HG03060 (cell line): Measurements from ENCODE around the gene EIPR1.

Experiments
- ATAC-seq: cut with Tn5 transposase; IDR thresholded peaks from one replicate; pipeline ENCODE4 v1.9.1; 2021; ENCODE audit warnings: low read depth, moderate number of reproducible peaks; ENCODE audit not compliant: unreplicated experiment

The EIPR1 gene

DNA sequence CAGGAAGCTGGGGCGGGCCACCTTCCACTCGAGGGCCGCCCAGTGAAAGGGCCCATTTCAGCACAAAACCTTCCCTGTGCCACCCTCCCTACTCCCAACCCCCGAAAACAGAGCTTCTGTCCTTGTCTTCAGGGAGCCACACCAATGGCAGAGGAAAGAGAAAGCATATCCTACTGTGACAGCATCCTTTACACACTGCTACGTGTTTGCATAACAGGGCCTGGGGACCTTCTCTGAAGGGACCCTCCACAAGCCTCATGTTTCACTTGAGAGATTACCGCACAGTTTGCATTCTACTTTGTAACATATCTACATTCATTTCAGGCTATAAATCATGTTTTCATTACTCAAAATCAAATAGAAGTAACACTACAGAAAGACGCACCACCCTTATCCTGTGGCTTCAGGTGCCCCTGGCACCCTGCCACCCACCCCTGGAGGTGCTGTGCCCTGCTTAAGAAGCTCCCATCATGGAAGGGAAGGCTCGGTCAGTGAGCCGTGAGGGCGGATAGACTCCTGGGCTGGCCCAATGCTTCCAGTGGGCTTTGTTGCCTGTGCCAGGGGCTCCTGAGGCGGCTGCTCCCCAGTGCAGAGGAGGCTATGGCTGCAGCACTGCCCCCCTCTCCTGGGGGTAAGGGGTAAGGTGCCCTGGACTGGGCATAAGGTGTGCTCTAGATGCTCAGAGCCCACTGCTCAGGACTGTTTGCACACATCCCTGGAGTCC lies 52.0 kb downstream of the EIPR1 start:
- no peak for ATAC-seq

DNA sequence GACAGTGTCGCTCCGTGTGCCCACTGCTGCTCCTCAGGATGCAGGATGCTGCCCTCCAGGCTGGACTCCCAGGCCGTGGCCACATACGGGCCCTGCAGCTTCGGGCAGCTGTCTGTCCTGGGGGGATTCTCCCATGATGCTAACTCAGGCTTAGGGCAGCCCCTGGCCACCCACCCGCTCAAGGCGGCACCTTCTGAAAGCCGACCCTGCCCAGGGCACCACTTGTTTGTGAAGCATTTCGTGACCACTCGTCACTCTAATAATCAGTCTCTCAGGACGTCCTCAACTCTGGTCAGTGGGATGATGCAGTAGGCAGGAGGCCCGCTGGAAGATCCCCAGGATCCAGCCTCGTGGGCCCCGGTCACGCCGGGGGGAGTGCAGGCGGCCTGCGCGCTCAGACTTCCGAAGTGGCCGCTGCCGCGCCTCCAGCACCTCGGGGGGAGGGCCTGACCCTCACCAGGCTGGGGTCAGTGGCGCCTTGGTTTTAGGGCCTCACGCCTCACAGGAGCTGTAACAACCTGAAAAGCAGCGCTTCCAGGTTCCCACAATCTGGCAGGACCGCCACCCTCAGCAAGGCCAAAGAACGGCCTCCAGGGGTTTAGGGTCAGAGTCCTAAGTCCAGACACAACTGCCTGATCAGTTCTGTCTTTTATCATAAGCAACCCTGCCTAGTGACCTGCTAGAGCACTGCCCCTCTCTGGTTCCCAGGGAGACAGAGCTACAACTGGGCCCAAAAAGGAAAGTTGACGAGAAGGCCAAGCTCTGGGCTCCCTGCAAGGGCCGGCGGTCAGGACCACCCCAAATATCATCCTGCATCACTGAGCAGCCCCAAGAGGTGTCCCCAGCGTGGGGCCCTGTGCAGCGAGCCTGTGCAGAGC lies 53.0 kb downstream of the EIPR1 start:
- ATAC-seq = no peak

DNA sequence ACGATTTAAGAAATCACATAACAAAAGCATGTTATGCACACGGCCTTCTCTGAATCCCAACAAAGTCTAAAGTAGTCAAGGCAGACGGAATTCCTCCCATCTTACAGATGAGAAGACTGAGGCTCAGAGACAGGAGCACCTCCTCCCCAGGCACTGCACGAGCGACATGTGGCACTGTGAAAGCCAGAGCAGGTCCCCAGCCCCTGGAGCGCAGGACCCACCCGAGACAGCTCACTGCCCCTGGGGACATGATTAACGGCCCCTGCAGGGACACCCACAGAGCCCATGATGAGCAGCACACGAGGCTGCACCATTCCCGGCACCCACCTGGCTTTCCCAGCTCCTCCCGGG lies 53.6 kb downstream of the EIPR1 start:
- ATAC-seq = no peak

DNA sequence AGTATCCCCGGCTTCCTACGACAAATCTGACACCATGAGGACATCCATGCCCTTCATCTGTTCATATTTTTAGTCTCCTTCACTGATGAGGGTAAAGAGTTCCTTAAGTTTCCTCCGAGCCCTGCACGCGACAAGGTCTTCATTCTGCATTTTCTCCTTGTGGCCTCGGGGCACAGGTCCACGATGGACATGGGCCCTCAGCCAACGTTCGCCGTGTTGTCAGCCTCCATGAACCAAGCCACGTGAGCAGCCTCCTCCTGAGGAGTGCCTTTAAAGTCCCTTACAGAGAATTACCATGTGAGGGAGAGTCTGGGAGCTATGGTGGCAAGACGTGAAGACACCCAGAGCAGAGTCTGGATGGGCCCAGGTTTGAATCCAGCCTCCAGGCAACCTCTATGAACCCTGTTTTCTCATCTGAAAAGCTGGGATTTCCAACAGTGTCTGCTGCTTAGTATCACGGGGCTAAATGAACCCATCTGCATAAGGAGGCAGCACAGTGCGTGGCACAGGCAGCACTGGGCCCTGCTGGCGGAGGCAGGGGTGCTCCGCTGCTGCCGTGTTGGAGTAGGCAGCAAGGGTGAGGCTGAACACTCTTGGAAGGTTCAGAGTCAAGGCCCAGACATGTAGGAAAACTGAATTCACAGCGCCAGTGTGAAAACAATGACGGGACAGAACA lies 54.1 kb downstream of the EIPR1 start:
- ATAC-seq = no peak

DNA sequence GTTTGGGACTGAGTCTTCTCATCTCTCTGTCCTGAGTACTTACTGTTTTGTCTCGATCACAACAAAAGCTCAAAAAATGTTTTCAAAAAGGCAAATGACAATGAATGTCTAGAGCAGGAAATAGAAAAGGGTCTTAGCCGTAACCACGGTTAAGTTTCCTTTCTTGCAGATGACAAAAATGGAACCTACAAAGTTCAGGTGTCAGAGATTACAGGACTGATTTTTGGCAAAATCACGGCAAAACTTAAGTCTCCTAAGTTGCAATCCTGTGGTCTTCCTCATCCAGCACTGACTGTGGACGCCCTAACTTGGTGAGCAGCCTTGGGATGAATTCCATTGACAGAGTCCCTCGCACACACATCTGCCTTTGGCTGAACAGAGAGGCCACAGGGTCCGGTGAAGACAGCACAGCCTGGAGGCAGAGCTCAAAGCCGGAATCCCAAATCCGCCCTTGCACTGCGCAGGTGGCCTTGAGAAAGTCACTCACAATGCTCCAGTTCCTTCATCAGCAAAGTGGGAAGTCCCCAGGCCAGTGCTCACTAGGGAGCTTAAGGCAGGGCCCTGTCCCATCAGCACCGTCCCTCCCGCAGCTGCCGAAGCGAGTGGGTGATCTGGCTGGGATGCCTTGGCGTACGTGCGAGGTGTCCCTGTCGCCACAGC lies 55.2 kb downstream of the EIPR1 start:
- no peak for ATAC-seq

DNA sequence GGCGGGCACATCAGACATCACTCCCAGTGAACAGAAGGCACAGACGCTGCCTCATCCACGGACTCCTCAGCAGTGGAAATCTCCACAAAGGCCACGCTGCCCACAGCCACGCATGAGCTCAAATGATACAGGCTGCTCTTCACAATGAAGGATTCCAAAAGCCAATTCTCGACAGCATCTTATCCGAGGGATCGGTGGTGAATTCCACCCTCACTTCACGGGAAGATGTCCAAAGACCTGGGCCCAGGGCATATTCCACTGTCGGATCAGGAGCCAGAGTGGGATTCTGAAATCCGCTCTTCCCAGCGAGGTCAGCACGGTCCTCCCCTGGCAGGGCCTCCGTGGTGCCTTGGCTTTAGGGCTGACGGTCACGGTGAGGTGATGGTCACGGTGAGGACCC lies 55.8 kb downstream of the EIPR1 start:
- no peak for ATAC-seq

DNA sequence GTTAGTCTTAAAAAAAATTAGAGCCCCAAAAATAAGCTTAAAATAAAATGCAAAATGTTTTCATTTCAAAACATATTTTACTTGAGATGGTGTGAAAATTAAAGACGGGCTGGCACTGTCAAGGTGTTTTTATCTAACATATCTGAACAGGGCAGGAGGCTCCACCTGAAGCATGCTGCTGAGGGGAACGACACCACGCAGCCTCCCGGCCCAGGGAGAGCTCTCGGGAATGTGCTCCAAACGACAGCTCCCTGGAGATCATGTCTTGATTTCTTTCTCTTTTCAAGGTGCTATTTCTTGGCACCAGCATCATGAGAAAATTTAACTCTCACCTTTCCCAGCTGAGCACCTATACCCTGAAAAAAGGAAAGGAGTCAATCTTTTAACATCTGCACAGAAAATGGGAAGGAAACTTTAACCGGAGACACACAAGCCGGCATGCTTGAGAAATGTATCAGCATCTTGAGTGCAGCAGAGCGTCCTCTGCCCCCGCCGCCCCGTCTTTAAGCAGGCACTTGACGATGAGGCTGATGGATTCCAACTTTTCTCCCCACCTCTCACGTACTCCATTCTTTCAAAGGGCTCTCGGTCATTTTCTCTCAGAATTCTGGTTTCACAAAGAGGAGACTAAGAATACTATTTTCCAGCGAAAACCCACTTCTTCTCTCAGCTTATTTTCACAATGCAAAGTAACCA lies 56.6 kb downstream of the EIPR1 start:
- no peak for ATAC-seq

DNA sequence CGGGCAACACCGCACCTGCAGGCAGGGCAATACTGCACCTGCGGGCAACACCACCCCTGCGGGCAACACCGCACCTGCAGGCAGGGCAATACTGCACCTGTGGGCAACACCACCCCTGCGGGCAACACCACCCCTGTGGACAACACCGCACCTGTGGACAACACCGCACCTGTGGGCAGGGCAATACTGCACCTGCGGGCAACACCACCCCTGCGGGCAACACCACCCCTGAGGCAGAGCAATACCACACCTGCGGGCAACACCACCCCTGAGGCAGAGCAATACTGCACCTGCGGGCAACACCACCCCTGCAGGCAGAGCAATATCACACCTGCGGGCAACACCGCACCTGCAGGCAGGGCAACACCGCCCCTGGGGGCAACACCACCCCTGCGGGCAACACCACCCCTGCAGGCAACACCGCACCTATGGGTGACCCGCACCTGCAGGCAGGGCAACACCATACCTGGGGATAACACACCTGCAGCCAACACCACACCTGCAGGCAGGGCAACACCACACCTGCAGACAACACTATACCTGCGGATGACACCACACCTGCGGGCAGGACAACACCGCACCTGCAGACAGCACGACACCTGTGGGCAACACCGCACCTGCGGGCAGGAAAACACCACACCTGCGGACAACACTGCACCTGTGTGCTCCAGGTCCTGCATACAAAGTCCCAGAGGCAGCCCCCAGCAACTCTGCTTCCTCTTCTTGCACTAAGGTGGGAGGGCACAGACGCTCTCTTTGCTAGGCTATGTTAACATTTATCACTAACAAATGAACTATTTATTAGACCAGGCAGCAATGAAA lies 57.7 kb downstream of the EIPR1 start:
- no peak for ATAC-seq

DNA sequence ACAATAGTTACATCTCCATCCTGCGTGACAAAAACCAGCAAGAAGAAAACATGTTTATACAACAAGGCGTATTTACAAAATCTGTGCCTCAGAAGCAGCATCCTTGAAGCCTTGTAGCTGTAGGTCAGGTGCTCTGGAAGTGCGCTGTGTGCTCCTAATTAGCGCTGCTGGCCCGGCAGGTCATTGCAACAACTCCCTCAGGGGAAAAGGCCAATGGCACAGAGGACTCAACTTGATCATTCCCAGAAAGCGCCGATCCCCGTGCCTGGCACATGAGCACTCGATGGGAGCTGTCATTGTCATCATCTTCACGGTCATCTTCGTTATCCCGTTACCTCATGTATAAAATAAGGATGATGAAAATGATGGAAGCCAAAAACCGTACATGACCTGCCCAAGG lies 58.5 kb downstream of the EIPR1 start:
- ATAC-seq = no peak

DNA sequence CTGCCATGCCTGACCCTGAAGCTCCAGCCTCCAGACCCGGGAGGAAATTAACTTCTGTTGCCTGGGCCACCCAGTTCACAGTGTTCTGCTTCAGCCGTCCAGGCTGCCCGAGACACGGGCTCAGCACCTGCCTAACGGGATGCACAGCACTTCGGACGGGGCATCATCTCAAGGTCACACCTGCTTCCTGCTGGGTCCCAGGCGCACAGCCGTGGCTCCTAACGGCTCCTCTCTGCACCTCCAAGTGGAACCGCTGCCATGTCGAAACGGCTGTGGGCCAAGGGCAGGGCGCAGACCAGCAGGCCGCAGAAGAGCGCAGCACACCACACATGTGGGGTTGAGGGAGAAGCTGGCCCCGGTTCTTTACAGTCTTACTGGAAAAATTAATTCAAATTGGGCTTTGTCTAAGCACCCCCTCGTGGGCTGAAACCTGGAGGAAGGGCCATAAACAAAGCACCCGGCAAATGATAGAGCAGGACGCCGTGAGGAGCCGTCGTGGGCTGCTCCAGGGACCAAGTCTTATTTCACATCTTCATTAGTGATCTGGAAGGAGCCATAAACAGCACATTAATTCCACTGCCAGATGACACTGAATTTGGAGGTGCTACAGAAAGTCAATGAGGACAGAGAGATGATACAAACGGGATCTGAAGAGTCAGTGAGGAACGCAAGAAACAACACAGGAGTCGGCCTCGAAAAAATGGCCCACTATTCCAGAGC lies 59.6 kb downstream of the EIPR1 start:
- ATAC-seq = no peak

DNA sequence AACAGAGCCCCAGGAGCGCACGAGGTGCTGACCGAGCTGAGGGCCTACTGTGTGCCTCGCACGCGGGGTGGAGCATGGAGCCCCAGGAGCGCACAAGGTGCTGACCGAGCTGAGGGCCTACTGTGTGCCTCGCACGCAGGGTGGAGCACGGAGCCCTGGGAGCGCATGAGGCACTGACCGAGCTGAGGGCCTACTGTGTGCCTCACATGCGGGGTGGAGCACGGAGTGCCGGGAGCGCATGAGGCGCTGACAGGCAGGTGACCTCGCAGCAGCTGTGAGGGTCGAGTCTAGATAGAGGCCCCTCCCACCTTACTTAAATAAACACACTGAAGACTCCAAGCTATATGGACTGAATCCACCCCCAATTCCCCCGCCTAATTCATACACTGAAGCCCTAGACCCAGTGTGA lies 60.3 kb downstream of the EIPR1 start:
- no peak for ATAC-seq

DNA sequence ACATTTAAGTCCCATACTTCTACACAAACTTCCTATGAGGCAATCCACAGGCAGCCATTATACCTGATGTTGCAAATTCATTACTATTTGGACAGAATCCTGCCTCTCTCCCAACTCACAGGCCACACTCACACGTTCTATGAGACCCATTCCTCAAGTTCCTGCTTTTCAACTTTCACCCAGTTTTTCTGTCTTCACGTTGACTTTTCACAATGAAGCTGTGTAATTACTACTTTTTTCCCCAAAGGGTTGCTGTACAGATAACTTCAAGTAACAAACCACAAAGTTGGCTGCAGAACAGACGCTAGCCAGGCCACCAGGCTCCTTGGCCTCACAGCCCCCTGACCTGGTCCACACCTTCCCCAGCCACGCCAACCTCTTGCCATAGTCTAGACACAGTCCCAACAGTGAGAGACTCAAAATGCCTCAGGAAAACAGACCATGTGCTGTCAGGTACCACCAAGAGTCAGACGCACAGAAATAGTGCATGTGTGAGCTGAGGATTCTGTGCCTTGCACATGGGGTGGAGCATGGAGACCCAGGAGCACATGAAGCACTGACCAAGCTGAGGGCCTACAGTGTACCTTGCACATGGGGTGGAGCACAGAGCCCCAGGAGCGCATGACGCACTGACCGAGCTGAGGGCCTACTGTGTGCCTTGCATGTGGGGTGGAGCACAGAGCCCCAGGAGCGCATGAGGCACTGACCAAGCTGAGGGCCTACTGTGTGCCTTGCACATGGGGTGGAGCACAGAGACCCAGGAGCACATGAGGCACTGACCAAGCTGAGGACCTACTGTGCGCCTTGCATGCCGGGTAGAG lies 61.0 kb downstream of the EIPR1 start:
- no peak for ATAC-seq

DNA sequence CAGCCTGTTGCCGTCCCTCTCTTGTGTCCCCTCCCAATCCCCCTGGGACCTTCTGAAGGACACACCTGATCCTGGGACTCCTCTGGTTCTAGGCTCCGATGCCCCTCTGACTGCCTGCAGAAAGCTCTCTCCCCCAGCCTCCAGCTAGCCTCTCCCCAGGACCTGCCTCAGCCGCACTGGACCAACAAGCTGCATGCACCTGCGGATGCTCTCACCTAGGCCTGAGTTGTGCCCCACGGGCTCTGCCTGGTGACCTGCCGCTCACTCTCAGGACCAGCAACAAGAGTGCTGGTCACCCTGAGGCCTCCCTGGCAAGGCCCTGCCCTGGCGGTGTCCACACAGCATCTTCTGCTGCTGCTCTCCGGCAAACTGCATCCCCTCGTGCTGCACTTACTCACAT lies 63.0 kb downstream of the EIPR1 start:
- ATAC-seq = no peak

DNA sequence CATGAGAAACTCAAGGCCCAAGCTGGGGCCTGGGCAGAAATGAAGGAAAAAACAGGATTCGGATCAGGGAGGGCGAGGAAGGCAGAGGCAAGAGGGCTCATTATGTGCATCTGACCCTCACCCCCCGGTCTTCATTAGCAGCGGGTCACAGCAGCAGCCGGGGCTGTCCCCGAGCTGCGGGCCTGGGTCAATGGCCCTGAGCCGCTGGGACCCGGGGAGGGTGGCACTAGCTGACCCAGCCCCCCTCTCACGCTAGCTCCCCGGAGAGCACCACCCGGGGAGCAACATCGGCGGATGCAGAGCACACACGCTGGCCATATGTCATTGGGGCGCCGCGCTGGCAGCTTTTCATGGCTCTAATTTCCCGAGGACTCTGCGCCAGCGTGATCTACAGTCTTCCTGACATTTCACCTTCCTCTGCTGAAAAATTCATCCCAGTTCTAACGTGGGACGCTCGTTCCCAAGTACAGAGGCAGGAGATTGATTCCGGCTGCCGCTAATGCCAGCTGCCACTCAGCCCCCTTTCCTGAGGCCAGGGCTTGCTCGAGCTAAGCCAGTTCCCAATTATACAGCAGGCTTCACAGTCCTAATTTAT lies 63.7 kb downstream of the EIPR1 start:
- no peak for ATAC-seq

DNA sequence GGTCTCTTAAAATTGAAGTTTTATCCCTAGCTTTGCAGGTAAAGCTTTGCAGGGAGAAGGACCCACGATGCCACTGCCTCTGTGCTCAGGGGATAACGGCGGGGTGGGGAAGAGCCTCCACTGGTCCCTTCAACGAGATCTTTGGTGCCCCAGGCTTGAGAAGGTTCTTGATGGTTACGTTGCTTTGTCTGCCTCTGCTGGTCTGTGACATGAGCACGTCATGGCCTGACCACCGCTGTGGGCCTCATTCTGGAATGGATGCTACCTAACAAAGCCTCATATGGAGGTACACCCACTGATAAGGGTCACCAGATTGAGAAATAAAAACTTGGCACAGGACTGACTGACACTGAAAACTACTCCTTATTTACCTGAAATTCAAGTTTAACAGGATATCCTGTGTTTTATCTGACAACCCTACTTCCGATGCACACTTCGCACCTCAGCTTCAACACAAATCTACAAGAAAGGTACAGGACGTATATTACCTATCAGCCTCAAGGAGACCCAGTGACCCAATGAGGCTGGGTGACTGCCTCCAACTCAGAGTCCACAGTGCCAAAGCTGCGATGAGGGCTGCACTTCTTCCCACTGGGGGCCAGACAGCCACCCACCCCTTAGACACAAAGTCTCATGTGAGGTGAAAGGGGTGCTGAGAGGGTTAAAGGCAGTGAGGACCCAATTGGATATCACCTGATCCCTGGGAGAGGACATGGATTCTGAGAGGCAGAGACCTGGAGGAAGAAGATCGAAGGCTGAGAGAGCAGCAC lies 64.9 kb downstream of the EIPR1 start:
- no peak for ATAC-seq

DNA sequence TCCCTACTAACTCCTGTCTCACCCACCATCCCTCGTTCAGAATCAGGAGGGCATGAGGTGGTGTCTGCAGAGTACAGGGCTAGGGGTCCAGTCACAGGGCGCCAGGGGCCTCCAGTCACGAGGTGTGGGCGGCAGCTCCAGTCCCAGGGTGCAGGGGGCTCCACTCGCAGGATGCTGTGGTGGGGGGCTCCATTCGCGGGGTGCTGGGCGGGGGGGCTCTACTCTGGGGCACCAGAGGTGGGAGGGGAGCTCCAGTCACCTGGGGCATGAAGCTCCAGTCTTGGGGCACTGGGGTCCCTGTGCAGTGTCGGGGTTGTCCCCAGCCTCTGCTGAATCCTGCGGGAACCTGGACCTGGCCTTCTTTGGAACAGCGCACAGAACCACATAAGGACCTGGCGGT lies 66.0 kb downstream of the EIPR1 start:
- no peak for ATAC-seq
